Right cardiac atrium (tissue), 5 donors: ENCODE results near the gene SELENON. TPM values are rescaled to one million over a fixed set of nuclear protein-coding genes. Genes with fewer than 3 reads are reported as not detected.
A peak's percentile ranks its signal among the peaks of the same experiment; 100 is the strongest.

Experiments
- ATAC-seq, 2 donors: fragments of 200-7000 bp; cut with Tn5 transposase; one replicate each; pipeline versions ENCODE4 v1.8.0 to v1.9.1; 2020; ENCODE audit warnings: moderate library complexity in 2 of 2, mild to moderate bottlenecking in 1 of 2
- DNase-seq, 3 donors: peaks; one replicate each; pipeline ENCODE4 v3.0.0-alpha.2; 2020
- H3K27ac ChIP-seq: one replicate; pipeline ENCODE4 v1.5.1; 2013; ENCODE audit warnings: mild to moderate bottlenecking, low read length, control low read depth, moderate library complexity
- H3K27me3 ChIP-seq: one replicate; pipeline ENCODE4 v1.6.1; 2013; ENCODE audit not compliant: control insufficient read depth, insufficient read depth
- H3K4me1 ChIP-seq: one replicate; pipeline ENCODE4 v1.6.1; 2013; ENCODE audit warnings: low read length; ENCODE audit not compliant: control insufficient read depth, insufficient read depth
- H3K4me3 ChIP-seq: one replicate; pipeline ENCODE4 v1.5.1; 2013; ENCODE audit warnings: low read length, control low read depth
- H3K9me3 ChIP-seq: one replicate; pipeline ENCODE4 v1.6.1; 2013; ENCODE audit warnings: low read length; ENCODE audit not compliant: control insufficient read depth
- WGBS: extraction: QIAGEN DNeasy Blood & Tissue Kit; methylation state at CpG from one replicate; pipeline ENCODE4 v1.1.7; 2013; 5-methylcytosine and 5-hydroxymethylcytosine counted together
- intact Hi-C, 4 donors: fragments of 100-400 bp; cut with DNase I; formaldehyde crosslinking; loops; one replicate each; pipeline versions ENCODE4 v1.11.0 to v1.14.0; 2022 to 2023
- long read RNA-seq, 4 donors: library from polyadenylated mRNA; unstranded; transcript quantifications; one replicate each; pipeline ENCODE4 v2.0.0, GENCODE V29; 2020 to 2021
- polyA plus RNA-seq: library from polyadenylated mRNA; stranded (reverse); fragments of 200-250 nt; gene quantifications from one replicate; pipeline ENCODE4 v1.2.3, GENCODE V29; 2013
- total RNA-seq, 4 donors: library from RNA; stranded (reverse); fragmentation: NEBNext Ultra II Directional; extraction: Animal tissue kit (Norgen Biotek cat#: 25700); gene quantifications; one replicate each; pipeline ENCODE4 v1.2.1, GENCODE V29; 2021
- donor health status: healthy with polysubstance abuse.
- donor health status: DM: no; HTN: yes; CAD: no.
- donor health status: DM: no; HTN: no; CAD: no.
- donor health status: DM: no; HTN: yes; CAD: no; lungs with severe emphysema.
- donor health status: DM: yes; HTN: yes; CAD: no.

Gene SELENON, protein sequence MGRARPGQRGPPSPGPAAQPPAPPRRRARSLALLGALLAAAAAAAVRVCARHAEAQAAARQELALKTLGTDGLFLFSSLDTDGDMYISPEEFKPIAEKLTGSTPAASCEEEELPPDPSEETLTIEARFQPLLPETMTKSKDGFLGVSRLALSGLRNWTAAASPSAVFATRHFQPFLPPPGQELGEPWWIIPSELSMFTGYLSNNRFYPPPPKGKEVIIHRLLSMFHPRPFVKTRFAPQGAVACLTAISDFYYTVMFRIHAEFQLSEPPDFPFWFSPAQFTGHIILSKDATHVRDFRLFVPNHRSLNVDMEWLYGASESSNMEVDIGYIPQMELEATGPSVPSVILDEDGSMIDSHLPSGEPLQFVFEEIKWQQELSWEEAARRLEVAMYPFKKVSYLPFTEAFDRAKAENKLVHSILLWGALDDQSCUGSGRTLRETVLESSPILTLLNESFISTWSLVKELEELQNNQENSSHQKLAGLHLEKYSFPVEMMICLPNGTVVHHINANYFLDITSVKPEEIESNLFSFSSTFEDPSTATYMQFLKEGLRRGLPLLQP
- total RNA-seq (10 to 100 TPM; 34.7 to 48.2 (median 40.5) TPM), polyA plus RNA-seq (26.4 TPM)
- long read RNA-seq, donor 1, full-length matches to known transcripts, result 6 of 36 reads
- long read RNA-seq, donor 1, partial matches to known transcripts, result 30 of 36 reads
- long read RNA-seq, donor 1, other reads (novel, unspliced or antisense), result 0 of 36 reads
- long read RNA-seq, donor 2, full-length matches to known transcripts, result 11 of 18 reads
- long read RNA-seq, donor 2, partial matches to known transcripts, result 7 of 18 reads
- long read RNA-seq, donor 2, other reads (novel, unspliced or antisense), result 0 of 18 reads
- long read RNA-seq, donor 3, partial matches to known transcripts, result 1 of 4 reads
- long read RNA-seq, donor 3, other reads (novel, unspliced or antisense), result 2 of 4 reads
- long read RNA-seq, donor 4, full-length matches to known transcripts, result 8 of 19 reads
- long read RNA-seq, donor 4, partial matches to known transcripts, result 8 of 19 reads
- long read RNA-seq, donor 4, other reads (novel, unspliced or antisense), result 3 of 19 reads

GRCh38 chr1:25799935-25800702, at the start of gene SELENON:
Gene SELENON, plus strand, starts transcription at chr1:25800193. Its CDS starts 38 bp downstream, at chr1:25800231.
- Histone ChIP-seq H3K4me1 (peaks cover 9% of the 10 kb centered on the region), H3K9me3 (no peaks in the 10 kb centered on the region), H3K27me3 (no peaks in the 10 kb centered on the region), H3K27ac (peak within 1 kb of the TSS; percentile 65), H3K4me3 (peak within 1 kb of the TSS; percentile 86)
- WGBS, result under 1% methylated on average over 90 of the region's 91 CpGs
- ATAC-seq (peak; percentile 82), DNase-seq (peak; percentile 84 to 94 (median 93))
- intact Hi-C loops, result loop anchor here in 2 of 4 donors (5.0 to 10.0 kb wide), 3 partner anchors 95 to 183 kb away; partner anchors contain the start of gene MAN1C1 (in 2 of the 2)

DNA sequence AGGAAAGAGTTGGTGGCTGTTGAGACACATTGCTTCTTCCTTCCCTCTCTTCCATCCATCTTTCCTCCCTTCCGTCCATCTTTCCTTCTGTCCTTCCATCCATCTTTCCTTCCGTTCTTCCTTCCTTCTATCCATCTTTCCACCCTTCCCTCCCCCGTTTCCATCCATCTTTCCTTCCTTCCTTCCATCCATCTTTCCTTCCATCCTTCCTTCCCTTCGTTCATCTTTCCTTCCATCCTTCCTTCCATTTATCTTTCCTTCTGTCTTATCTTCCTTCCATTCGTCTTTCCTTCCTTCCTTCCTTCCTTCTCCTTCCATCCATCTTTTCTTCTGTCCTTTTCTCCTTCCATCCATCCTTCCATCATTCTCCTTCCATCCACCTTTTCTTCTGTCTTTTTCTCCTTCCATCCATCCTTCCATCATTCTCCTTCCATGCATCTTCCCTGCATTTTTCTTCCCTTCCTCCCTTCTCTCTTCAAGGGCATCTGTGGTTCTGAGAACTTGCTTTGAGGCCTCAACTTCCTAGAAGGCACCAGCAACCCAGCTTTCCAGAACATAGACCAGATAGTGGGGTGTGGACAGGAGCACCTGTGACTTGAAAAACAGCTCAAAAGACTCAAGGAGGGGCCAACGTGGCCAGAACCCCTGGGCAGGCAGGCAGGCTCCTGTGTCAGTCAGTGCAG, 48.9 kb upstream of the SELENON start:
- H3K27me3 ChIP-seq, result no peaks in the 10 kb centered on the region
- no peak overlapping the region for H3K27ac ChIP-seq
- intact Hi-C loops, result no loop called here
- H3K9me3 ChIP-seq, result no peaks in the 10 kb centered on the region
- ATAC-seq (no peak), DNase-seq (no peak)
- no peaks in the 10 kb centered on the region for H3K4me1 ChIP-seq
- WGBS, result 88% methylated on average over 6 of the region's 6 CpGs
- H3K4me3 ChIP-seq, result no peak overlapping the region

- no peak overlapping the region for H3K27ac ChIP-seq
- intact Hi-C loops, result no loop called here
Observed at GRCh38 chr1:25754470-25755181, 45.4 kb upstream of the SELENON start.

GRCh38 chr1:25755475-25756125, 44.4 kb upstream of the SELENON start:
- no peaks in the 10 kb centered on the region for H3K27me3 ChIP-seq
- H3K27ac ChIP-seq, result no peak overlapping the region
- 92% methylated on average over 7 of the region's 7 CpGs for WGBS
- intact Hi-C loops, result no loop called here
- no peaks in the 10 kb centered on the region for H3K9me3 ChIP-seq
- ATAC-seq (no peak), DNase-seq (no peak)
- no peak overlapping the region for H3K4me3 ChIP-seq
- no peaks in the 10 kb centered on the region for H3K4me1 ChIP-seq

More at GRCh38 chr1:25754470-25755181, 45.4 kb upstream of the SELENON start:
- Histone ChIP-seq H3K9me3 (no peaks in the 10 kb centered on the region), H3K4me1 (no peaks in the 10 kb centered on the region), H3K4me3 (no peak overlapping the region), H3K27me3 (no peaks in the 10 kb centered on the region)
- DNase-seq (no peak), ATAC-seq (peak in 1 of 2 donors; percentile 34)
- WGBS, result 63% methylated on average over 17 of the region's 17 CpGs

GRCh38 chr1:25756215-25756614, 43.8 kb upstream of the SELENON start:
- 81% methylated on average over 3 of the region's 3 CpGs for WGBS
- no peaks in the 10 kb centered on the region for H3K9me3 ChIP-seq
- H3K4me1 ChIP-seq, result no peaks in the 10 kb centered on the region
- no peak overlapping the region for H3K27ac ChIP-seq
- DNase-seq, result no peak
- ATAC-seq, result no peak
- intact Hi-C loops, result no loop called here
- H3K4me3 ChIP-seq, result no peak overlapping the region
- no peaks in the 10 kb centered on the region for H3K27me3 ChIP-seq

DNA sequence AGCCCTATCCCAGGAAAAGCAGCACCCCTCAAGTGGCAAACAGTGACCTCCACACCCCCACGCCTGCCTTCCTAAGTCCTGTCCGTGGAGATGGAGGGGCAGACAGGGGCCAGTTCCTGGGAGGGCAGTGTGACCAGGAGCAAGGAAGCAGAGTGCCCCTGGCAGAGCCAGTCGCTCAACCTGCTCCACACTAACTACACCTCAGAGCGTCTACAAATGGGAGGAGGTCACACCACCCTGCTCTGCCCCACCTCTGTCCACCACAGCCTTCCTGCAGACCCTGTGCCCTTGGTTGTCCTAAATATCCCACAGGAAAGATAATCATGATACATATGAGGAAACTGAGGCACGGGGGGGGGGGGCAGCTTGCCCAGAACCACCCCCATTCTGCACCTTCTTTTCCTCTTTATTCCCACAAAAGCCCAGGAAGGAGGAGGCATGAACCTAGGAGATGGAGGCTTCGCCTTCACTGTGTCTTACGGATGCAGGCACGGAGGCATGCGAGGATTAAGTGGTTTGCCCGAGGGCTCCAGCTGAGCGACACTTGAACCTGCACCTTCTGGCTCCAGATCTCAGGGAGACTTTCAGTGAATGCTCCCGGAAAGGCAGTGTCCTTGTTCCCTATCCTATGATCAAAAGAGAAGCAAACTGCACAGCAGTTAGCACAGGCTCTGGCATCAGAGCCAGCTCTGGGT, 42.7 kb upstream of the SELENON start:
- H3K9me3 ChIP-seq, result no peaks in the 10 kb centered on the region
- H3K27ac ChIP-seq, result no peak overlapping the region
- H3K27me3 ChIP-seq, result no peaks in the 10 kb centered on the region
- H3K4me3 ChIP-seq, result no peak overlapping the region
- ATAC-seq (no peak), DNase-seq (no peak)
- WGBS, result 88% methylated on average over 12 of the region's 12 CpGs
- H3K4me1 ChIP-seq, result no peaks in the 10 kb centered on the region
- intact Hi-C loops, result no loop called here

DNA sequence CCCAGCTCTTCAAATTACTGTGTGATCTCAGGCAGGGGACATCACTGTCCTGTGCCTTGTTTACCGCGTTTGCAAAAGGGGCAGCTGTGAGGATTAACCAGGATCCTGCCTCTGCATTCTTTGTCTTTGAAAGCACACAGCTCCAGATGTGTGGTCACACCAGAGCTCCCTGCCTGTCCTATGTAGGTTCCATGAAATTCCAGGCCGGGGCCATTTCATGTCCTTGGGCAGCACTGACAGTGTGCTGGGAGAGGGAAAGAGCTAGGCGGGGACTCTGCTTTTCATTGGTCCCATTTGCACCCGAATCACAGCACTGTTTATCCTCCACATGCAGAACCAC, 42.2 kb upstream of the SELENON start:
- intact Hi-C loops, result no loop called here
- Histone ChIP-seq H3K4me1 (no peaks in the 10 kb centered on the region), H3K27ac (no peak overlapping the region), H3K9me3 (no peaks in the 10 kb centered on the region), H3K4me3 (no peak overlapping the region), H3K27me3 (no peaks in the 10 kb centered on the region)
- DNase-seq (no peak), ATAC-seq (no peak)
- 80% methylated on average over 5 of the region's 5 CpGs for WGBS

DNA sequence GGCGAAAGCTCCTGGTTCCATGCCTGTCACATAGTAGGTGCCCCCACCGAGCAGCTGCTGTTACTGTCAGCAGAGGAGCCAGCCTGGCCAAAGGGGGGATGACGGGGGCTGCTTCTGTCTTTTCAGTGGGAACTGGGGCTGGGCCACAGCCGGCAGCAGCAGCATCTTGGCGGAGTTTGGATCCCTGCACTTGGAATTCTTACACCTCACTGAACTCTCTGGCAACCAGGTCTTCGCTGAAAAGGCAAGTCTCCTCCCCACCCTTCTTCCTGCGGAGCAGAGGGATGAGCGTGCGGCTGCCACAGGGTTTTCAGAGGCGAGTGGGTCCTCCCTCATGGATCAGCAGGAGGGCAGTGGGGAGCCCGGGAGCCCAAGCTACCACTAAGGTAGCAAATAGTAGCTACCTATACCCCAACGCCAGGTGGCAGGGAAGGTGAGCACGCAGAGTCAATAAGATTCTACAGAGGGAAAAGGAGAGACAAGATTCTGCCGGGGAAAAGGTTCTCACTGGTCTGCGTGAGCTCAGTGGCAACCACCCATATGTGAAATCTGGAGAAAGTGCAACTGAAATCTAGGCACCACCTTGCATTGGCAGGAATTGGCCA, 41.4 kb upstream of the SELENON start:
- WGBS, result 90% methylated on average over 15 of the region's 15 CpGs
- ATAC-seq (no peak), DNase-seq (no peak)
- no peaks in the 10 kb centered on the region for H3K9me3 ChIP-seq
- intact Hi-C loops, result no loop called here
- H3K4me3 ChIP-seq, result no peak overlapping the region
- H3K4me1 ChIP-seq, result no peaks in the 10 kb centered on the region
- H3K27me3 ChIP-seq, result no peaks in the 10 kb centered on the region
- H3K27ac ChIP-seq, result no peak overlapping the region
